A549 (cell line): ENCODE measurements around the gene RAD51B. TPM values are rescaled to one million over a fixed set of nuclear protein-coding genes. Genes with fewer than 3 reads are reported as not detected.

Experiments
- ATAC-seq, 2 experiments: fragments of 200-7000 bp in 1 of 2; fragments of >200 bp in 1 of 2; cut with Nextera tagmentation in 1 of 2; cut with Tn5 transposase in 1 of 2; 3 replicates each; pipeline versions ENCODE4 v1.8.0 to v1.9.1; 2018 to 2020; ENCODE audit warnings: mild to moderate bottlenecking in 1 of 2, moderate library complexity in 1 of 2
- CTCF ChIA-PET: fragments of 300-600 bp; sonication (Branson Sonifier 250); formaldehyde crosslinking; extraction: SDS; loops from one replicate; lab custom pipeline; 2021; ENCODE audit warnings: antibody characterized with exemption, inconsistent platforms; lab: Yijun Ruan, JAX
- POLR2A ChIA-PET: fragments of 350-600 bp; formaldehyde crosslinking; extraction: SDS; loops from one replicate; lab custom pipeline; 2021; ENCODE audit warnings: antibody characterized with exemption, inconsistent platforms; lab: Yijun Ruan, JAX
- DNase-seq, 2 experiments: peaks; one replicate each; pipeline versions ENCODE4 v3.0.0 to v3.0.0-alpha.2; 2011 to 2016; ENCODE audit warnings: low read depth in 1 of 2, low spot score in 1 of 2
- FAIRE-seq: peaks from 2 replicates; lab custom pipeline; 2011; peaks lifted over from hg19 to GRCh38; lab: Jason Lieb, UNC
- H3K27ac ChIP-seq, 2 experiments: fragments of >200 bp; sonication (Bioruptor Twin); formaldehyde crosslinking; 3 replicates each; pipeline ENCODE4 v1.5.1; 2016 to 2017
- H3K4me1 ChIP-seq: fragments of >200 bp; sonication (Bioruptor Twin); formaldehyde crosslinking; 3 replicates; pipeline ENCODE4 v1.6.1; 2016
- H3K4me2 ChIP-seq: fragments of >200 bp; sonication (Bioruptor Twin); formaldehyde crosslinking; 3 replicates; pipeline ENCODE4 v1.6.1; 2016
- H3K4me3 ChIP-seq: fragments of >200 bp; sonication (Bioruptor Twin); formaldehyde crosslinking; 3 replicates; pipeline ENCODE4 v1.5.1; 2016
- H3K9me3 ChIP-seq: fragments of >200 bp; sonication (Bioruptor Twin); formaldehyde crosslinking; 3 replicates; pipeline ENCODE4 v1.6.1; 2016
- BCL3 ChIP-seq: fragments of >200 bp; sonication (Bioruptor Twin); formaldehyde crosslinking; IDR thresholded peaks from 3 replicates; pipeline ENCODE4 v1.6.1; 2016
- CBX2 ChIP-seq: fragments of 200-600 bp; sonication (generic); IDR thresholded peaks from 2 replicates; pipeline ENCODE4 v1.6.1; 2016; ENCODE audit warnings: low read depth, mild to moderate bottlenecking, borderline replicate concordance
- CBX8 ChIP-seq: fragments of 200-600 bp; sonication (generic); IDR thresholded peaks from 2 replicates; pipeline ENCODE4 v1.6.1; 2016
- E2F6 ChIP-seq: IDR thresholded peaks from 2 replicates; pipeline ENCODE4 v1.6.1; 2012; ENCODE audit warnings: low read depth, borderline replicate concordance
- EHMT2 ChIP-seq: fragments of 200-600 bp; sonication (generic); IDR thresholded peaks from 2 replicates; pipeline ENCODE4 v1.6.1; 2016; ENCODE audit warnings: antibody characterized with exemption, low read depth, mild to moderate bottlenecking, moderate library complexity
- ELK1 ChIP-seq: fragments of 150-350 bp; IDR thresholded peaks from 2 replicates; pipeline ENCODE4 v1.6.1; 2014; ENCODE audit warnings: low read depth, mild to moderate bottlenecking, low read length
- GATA3 ChIP-seq: IDR thresholded peaks from 2 replicates; pipeline ENCODE4 v1.6.1; 2012; ENCODE audit warnings: borderline replicate concordance
- HOXB13 ChIP-seq: fragments of 250-450 bp; sonication (Bioruptor Pico); IDR thresholded peaks from 2 replicates; pipeline ENCODE4 v1.5.0; 2020; ENCODE audit warnings: low read depth, mild to moderate bottlenecking, moderate library complexity
- JUNB ChIP-seq: fragments of >200 bp; sonication (Bioruptor Twin); formaldehyde crosslinking; IDR thresholded peaks from 2 replicates; pipeline ENCODE4 v1.6.1; 2016
- KDM1A ChIP-seq: fragments of 200-600 bp; sonication (generic); IDR thresholded peaks from 2 replicates; pipeline ENCODE4 v1.6.1; 2016; ENCODE audit warnings: low read depth, mild to moderate bottlenecking
- MAZ ChIP-seq: fragments of 150-350 bp; IDR thresholded peaks from 2 replicates; pipeline ENCODE4 v1.6.1; 2014; ENCODE audit warnings: antibody characterized with exemption, low read depth, low read length, borderline replicate concordance
- PBX3 ChIP-seq: IDR thresholded peaks from 2 replicates; pipeline ENCODE4 v1.6.1; 2012
- POLR2A ChIP-seq: IDR thresholded peaks from 2 replicates; pipeline ENCODE4 v1.6.1; 2012; ENCODE audit warnings: mild to moderate bottlenecking, low read length
- RAD21 ChIP-seq, 2 experiments: fragments of >200 bp in 1 of 2; sonication (Bioruptor Twin) in 1 of 2; formaldehyde crosslinking in 1 of 2; IDR thresholded peaks in 1 of 2; conservative IDR thresholded peaks in 1 of 2; 2 replicates in 1 of 2; 3 replicates in 1 of 2; pipeline ENCODE4 v1.6.1; 2012 to 2018; ENCODE audit warnings: inconsistent platforms in 1 of 2
- RARB ChIP-seq: fragments of 250-450 bp; sonication (Bioruptor Pico); IDR thresholded peaks from 2 replicates; pipeline ENCODE4 v1.8.0; 2021; ENCODE audit warnings: mild to moderate bottlenecking, moderate library complexity
- REST ChIP-seq: fragments of 200-600 bp; sonication (generic); IDR thresholded peaks from 2 replicates; pipeline ENCODE4 v1.6.1; 2016; ENCODE audit warnings: antibody characterized with exemption, mild to moderate bottlenecking, moderate library complexity
- RFX5 ChIP-seq: fragments of 450-650 bp; IDR thresholded peaks from 2 replicates; pipeline ENCODE4 v1.7.1; 2014; ENCODE audit warnings: antibody characterized with exemption, mild to moderate bottlenecking, moderate library complexity
- RNF2 ChIP-seq: fragments of 200-600 bp; sonication (generic); IDR thresholded peaks from 2 replicates; pipeline ENCODE4 v1.6.1; 2016; ENCODE audit warnings: low read depth, mild to moderate bottlenecking, antibody characterized with exemption, moderate library complexity, borderline replicate concordance
- SMC3 ChIP-seq: fragments of >200 bp; sonication (Bioruptor Twin); formaldehyde crosslinking; IDR thresholded peaks from 3 replicates; pipeline ENCODE4 v1.6.1; 2018; ENCODE audit warnings: inconsistent platforms
- SREBF2 ChIP-seq: fragments of 450-650 bp; IDR thresholded peaks from 2 replicates; pipeline ENCODE4 v1.6.1; 2014; ENCODE audit warnings: mild to moderate bottlenecking, moderate library complexity
- USF2 ChIP-seq: fragments of 450-650 bp; IDR thresholded peaks from 2 replicates; pipeline ENCODE4 v1.6.1; 2014; ENCODE audit warnings: antibody characterized with exemption
- ZFP36 ChIP-seq: fragments of 450-650 bp; IDR thresholded peaks from 2 replicates; pipeline ENCODE4 v1.6.1; 2014; ENCODE audit warnings: borderline replicate concordance; ENCODE audit not compliant: partially characterized antibody
- ZNF302 ChIP-seq: fragments of 250-450 bp; sonication (Bioruptor Pico); IDR thresholded peaks from 2 replicates; pipeline ENCODE4 v1.9.0; 2021; ENCODE audit warnings: inconsistent platforms, mild to moderate bottlenecking, moderate library complexity
- WGBS: methylation state at CpG from one replicate; pipeline ENCODE4 v1.1.6; 2017; ENCODE audit errors: missing lambda C conversion rate; 5-methylcytosine and 5-hydroxymethylcytosine counted together
- polyA plus RNA-seq, 4 experiments: library from polyadenylated mRNA; depleted of rRNA in 3 of 4; stranded (reverse); fragments of >200 nt; fragmentation: RNase III in 1 of 4; extraction: RNeasy Plus Mini Kit Qiagen cat#74134 plus additional on column Dnase treatment in 1 of 4; gene quantifications; 2 replicates in 3 of 4; 3 replicates in 1 of 4; pipeline ENCODE4 v1.2.3, GENCODE V29; 2011 to 2017

The RAD51B gene
- polyA plus RNA-seq, 2 of the 4 experiments (the other 2 are of a cell fraction): 7.2 to 10.8 TPM

- Histone ChIP-seq H3K4me1 (peaks cover 5% of the 10 kb centered on the region; the same call in 1 of the 3 replicates), H3K4me3 (no peak overlapping the region), H3K9me3 (peaks cover 29% of the 10 kb centered on the region), H3K27ac (peak overlapping the region in 1 of 2 experiments; percentile 40; a peak in 1 of 6 replicates), H3K4me2 (no peak overlapping the region)
- WGBS: 87% methylated on average over 5 of the region's 5 CpGs
- ATAC-seq (no peak), DNase-seq (no peak), FAIRE-seq (no peak)
- ChIA-PET POLR2A (no interaction called here), CTCF (interaction anchor here (1.4 to 1.5 kb wide), 3 partner anchors 9 to 158 kb away, joined by 3 to 4 read pairs (median 3); no protein-coding TSS in a partner anchor)
- no peak for TF ChIP-seq ZNF302 (CRISPR knock-in tag)
- no peak for TF ChIP-seq GATA3
- TF ChIP-seq PBX3: no peak
- no peak for TF ChIP-seq MAZ
- no peak for TF ChIP-seq KDM1A
- TF ChIP-seq BCL3: no peak
- TF ChIP-seq ZFP36: no peak
- TF ChIP-seq RNF2: no peak
- no peak for TF ChIP-seq RFX5
- TF ChIP-seq HOXB13 (CRISPR knock-in tag): no peak
- no peak for TF ChIP-seq ELK1
- no peak for TF ChIP-seq CBX8
- no peak for TF ChIP-seq RARB
- TF ChIP-seq USF2: no peak
- no peak for TF ChIP-seq POLR2A
- TF ChIP-seq REST: no peak
- TF ChIP-seq SMC3: no peak
Measured at GRCh38 chr14:68622856-68623255, 803.3 kb downstream of the RAD51B start.

- H3K4me2 ChIP-seq: no peak overlapping the region
- no peak overlapping the region for H3K4me3 ChIP-seq
- CTCF ChIA-PET: interaction anchor here (1.4 to 2.6 kb wide), 3 partner anchors 9 to 157 kb away, joined by 3 to 6 read pairs (median 3); no protein-coding TSS in a partner anchor
- peaks cover 5% of the 10 kb centered on the region; the same call in 1 of the 3 replicates for H3K4me1 ChIP-seq
- FAIRE-seq: no peak
- 96% methylated on average over 3 of the region's 3 CpGs for WGBS
- DNase-seq: no peak
- H3K9me3 ChIP-seq: peaks cover 24% of the 10 kb centered on the region
- ATAC-seq: no peak
- H3K27ac ChIP-seq: peak overlapping the region in 1 of 2 experiments; percentile 40; a peak in 1 of 6 replicates
- POLR2A ChIA-PET: no interaction called here
- TF ChIP-seq RFX5: no peak
- TF ChIP-seq RARB: no peak
- no peak for TF ChIP-seq EHMT2
- TF ChIP-seq SREBF2: no peak
- TF ChIP-seq REST: no peak
- TF ChIP-seq USF2: no peak
- no peak for TF ChIP-seq E2F6
- TF ChIP-seq JUNB: no peak
- no peak for TF ChIP-seq RAD21 (conservative IDR thresholded peaks at IDR 0.05 in 1 of 2, IDR thresholded peaks at IDR 0.05 in 1 of 2)
- no peak for TF ChIP-seq CBX2
Measured at GRCh38 chr14:68623307-68623706, 803.7 kb downstream of the RAD51B start.
